HG02970 (cell line): ENCODE results near the gene BICDL2.

Source experiments
- ATAC-seq: cut with Tn5 transposase; IDR thresholded peaks from one replicate; pipeline ENCODE4 v1.9.1; 2021; ENCODE audit warnings: mild to moderate bottlenecking, moderate library complexity, moderate number of reproducible peaks; ENCODE audit not compliant: unreplicated experiment, low FRiP score

Gene BICDL2

GRCh38 chr16:3013998-3014690 is 22.6 kb downstream of the BICDL2 start:
- ATAC-seq, result no peak

- no peak for ATAC-seq
Observed at GRCh38 chr16:3013491-3013951, 23.2 kb downstream of the BICDL2 start.

DNA sequence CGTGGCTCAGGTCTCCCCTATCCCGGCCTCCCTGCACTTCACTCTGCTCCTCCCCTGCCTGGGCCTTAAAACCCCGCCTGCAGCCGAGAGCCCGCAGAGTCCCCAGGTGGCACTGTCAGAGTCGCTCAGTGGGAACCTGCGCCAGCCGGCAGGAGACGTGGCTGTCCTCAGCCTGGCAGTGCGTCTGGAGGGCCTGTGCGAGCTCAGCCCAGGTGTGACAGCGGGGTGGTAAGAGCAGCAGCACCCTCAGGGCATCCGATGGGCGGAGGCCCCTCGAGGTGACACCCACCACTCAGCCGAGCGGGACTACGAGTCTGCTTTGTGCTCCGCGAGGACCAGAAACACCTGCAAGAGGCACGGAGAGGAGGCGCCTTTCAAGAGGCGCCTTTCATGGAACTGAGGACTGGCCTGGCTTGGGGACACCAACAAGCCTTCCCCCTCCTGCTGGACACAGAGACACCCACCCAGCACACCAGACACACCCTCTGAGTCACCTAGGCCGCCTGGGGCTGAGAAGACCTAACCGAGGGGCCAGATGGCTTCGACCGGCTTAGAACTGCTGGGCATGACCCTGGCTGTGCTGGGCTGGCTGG is 23.8 kb downstream of the BICDL2 start, which contains the start of gene CLDN9:
Gene CLDN9 (plus strand): TSS at position 96 of the 593 bp plus-strand sequence. CDS start 440 bp downstream, at position 536.
- no peak for ATAC-seq

DNA sequence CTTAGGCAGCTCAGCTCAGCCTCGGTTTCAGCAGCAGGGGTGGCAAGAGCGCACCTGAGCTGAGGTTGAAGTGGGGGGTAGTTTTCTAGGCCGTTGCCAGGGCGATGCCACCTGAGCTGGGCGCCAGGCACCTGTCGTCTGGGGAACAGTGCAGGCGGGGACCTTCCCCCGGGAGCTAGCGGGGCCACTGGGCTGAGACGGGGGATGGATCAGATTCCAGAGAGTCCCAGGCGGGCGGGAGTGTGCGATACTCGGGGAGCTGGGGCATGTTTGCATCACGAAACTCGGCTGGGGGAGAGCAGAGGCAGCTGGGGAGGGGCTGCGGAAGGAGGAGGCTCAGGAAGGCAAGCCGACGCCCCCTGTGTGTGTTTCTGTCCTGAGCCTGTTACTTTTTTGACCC is 24.5 kb downstream of the BICDL2 start:
- ATAC-seq, result no peak

DNA sequence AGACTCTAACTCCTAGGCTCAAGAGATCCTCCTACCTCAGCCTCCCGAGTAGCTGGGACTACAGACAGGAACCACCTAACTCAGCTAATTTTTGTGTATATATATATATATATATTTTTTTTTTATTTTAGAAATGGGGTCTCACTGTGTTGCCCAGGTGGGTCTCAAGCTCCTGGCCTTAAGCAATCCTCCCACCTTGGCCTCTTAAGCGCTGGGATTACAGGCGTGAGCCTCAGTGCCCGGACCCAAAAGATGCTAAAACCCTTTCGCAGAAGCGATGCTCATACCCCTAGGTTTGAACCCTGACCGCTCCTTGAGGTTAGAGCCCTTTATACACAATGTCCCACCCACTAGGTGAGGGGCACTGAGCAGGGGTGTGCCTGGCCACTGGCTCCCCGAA is 26.2 kb downstream of the BICDL2 start:
- ATAC-seq, result no peak

DNA sequence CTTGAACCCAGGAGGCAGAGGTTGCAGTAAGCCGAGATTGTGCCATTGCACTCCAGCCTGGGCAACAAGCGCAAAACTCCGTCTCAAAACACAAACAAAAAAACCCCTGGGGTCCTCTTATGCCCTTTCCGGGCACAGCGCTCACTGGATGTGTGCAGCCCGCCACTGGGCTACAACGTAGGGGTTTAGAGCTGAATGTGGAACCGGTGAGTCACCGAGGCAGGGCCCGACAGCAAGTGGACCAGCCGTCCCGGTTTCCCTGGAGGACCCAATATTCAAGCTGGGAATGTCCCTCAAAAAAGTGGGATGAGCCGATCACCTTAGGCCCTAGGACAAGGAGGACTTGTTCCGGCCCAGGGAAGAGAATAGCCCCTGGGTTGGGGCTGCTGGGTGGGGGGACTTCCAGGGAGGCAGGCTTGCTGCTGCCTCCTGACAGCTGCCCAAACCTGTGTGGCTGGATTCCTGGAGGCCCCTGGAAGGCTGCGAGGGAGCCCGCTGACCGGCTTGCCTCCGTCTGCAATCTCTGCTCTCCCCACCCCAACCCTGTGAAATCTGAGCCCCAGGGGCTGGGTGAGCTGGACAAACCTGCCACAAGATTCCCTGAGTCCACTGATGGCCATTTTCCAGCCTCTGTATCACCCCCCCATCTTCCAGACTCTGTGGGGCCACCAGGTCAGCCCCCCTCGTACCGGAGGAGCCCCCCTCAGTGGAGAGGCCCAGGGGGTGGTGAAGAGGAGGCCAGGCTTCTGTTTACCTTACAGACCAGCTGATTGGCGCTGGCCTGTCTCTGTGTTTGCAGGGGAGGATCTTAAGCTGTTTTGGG is 27.0 kb downstream of the BICDL2 start:
- no peak for ATAC-seq

DNA sequence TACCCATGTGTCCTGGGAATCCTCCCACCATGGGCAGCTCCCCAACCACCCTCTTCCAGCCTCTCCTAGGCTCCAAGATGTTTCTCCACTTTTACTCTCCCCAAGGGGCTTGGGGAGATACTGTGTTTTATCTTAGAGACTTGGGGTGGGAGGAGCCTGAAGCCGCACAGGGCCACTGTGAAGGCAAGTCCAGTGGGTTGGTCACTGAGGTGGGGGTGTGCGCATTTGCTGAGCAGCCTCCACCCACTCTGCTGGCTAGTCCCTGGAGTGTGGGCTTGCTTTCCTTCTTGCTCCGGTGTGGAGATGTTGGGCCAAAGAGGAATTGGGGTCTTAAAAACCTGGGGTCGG is 28.1 kb downstream of the BICDL2 start:
- ATAC-seq, result no peak

DNA sequence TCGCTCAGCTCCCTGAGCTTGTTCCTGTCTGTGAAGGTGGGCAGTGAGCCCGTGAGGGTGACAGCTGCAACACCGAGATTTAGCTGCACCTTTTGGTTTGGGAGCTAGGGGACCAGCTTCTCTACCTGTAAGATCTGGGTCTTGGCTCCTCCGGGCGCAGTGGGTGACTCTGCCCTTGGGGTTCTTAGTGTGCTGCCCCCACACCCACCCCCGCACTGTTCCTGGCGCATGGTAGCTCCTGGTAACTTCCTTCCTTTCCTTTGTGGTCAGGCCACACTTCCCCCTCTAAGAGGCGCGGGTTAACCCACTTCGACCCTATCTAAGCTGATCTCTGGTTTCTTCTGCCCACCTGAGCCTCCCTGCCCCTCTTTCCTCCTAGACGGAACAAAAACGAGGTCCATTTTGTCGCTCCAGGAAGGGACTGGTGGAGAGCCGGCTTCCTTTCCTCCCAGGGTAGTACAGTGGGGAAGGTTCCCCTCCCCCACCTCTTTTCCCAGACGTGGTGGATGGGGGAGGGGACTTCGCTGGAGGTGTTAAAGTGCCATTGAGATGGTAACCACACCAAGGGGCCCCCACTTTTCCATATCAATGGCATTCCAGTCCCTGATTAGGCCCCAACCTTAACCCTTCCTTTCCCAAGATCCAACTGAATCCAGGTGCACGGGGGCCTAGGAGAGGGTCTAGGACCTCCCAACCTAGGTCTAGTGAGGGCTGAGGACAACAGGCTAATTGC is 28.6 kb downstream of the BICDL2 start:
- no peak for ATAC-seq

- no peak for ATAC-seq
Observed at GRCh38 chr16:3007059-3007956, 29.4 kb downstream of the BICDL2 start.

- ATAC-seq, result no peak
Observed at GRCh38 chr16:3004781-3005284, 31.9 kb downstream of the BICDL2 start.

DNA sequence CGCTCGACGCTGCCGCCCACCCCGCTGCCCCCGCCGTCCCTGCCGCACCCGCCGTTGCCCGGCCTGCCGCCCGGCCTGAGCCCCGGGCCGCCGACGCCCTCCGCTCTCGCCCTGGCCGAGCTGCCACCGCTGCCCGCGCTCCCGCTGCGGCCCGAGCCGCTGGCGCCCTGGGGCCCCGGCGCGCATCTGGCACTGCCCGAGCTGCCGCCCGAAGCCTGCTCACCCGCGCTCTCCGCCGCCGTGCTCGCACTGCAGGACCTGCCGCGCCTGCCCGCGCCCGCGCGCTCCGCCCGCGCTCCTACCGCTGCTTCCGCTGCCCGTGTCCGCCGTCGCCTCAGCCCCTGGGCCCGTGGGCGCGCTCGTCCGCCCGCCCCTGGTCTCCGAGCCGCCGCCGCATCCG is 32.4 kb downstream of the BICDL2 start:
- ATAC-seq, result no peak

- peak; percentile 94 for ATAC-seq
Observed at GRCh38 chr16:3003582-3004270, 33.0 kb downstream of the BICDL2 start.

DNA sequence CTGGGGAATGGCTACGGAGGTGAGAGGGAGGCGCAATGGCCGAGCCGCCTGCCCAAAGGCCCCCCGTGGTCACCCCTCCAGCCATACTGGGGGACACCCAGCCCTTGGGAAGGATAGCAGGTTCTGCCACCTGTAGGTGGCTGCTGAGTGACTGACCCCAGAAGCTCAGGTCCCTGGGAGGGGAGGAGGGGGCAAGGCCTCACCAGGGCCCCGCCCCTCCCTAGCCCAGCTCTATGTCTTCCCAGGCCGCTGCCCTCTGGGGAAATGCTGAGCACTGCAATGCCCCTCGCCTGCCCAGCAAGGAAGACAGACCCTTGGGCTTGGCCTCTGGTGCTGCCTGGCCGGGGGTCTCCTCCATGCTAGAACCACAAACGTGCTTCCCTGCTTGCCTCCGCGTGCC is 35.4 kb downstream of the BICDL2 start:
- no peak for ATAC-seq

DNA sequence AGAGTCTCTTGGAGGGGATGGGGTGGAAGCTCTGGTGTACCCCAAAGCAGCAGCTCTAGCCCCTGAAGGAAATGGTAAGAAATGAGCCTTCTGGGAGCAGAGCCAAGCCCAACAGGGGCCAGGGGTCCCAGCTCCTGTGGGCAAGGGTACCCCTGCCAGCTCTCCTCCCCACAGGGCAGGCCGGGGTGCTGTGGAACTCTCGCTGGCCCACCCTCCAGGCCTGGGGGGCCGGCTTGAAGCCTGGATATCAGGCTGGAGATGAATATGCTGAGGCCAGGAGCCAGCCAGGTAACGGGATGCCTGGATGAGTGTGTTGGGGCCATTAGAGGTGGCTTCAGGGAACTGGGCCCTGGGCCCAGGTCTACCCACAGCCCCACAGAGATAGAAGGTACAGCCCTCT is 36.2 kb downstream of the BICDL2 start:
- ATAC-seq, result no peak

- ATAC-seq, result no peak
Observed at GRCh38 chr16:2999929-3000328, 36.8 kb downstream of the BICDL2 start.

DNA sequence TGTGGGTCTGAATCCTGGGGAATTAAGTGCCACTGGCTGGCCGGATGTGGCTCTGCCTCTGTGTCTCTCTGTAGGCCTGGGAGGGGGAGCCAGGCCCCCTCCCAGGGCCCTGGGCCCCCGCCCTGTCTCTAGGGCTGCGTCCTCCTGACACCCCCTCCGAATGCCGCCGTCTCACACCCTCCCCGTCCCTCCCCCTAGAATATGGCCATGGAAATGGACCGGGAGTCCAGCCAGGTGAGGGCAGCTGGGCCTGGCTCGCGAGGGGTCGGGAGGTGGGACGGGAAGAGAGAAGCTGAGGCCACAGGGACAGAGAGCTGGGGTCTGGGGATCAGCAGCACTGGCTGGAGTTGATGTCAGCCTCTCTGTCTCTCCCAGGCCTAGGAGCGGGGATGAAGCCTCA is 40.4 kb downstream of the BICDL2 start:
- no peak for ATAC-seq

GRCh38 chr16:2992383-2993081 is 44.2 kb downstream of the BICDL2 start:
- no peak for ATAC-seq

- ATAC-seq, result no peak
Observed at GRCh38 chr16:2991566-2992261, 45.0 kb downstream of the BICDL2 start.
